SK-N-SH (cell line): ENCODE results near the gene PSMG3. TPM values are rescaled to one million over a fixed set of nuclear protein-coding genes. Genes with fewer than 3 reads are reported as not detected.

Source experiments
- CTCF ChIA-PET: fragments of 300-600, 350-600 bp; formaldehyde crosslinking; extraction: SDS; loops from one replicate; lab custom pipeline; 2021; lab: Yijun Ruan, JAX
- POLR2A ChIA-PET: fragments of 350-600 bp; sonication (Branson Sonifier 250); formaldehyde crosslinking; extraction: SDS; loops from one replicate; lab custom pipeline; 2020; ENCODE audit warnings: antibody characterized with exemption, inconsistent platforms; lab: Yijun Ruan, JAX
- DNase-seq: peaks from one replicate; pipeline ENCODE4 v3.0.0; 2012
- H2AFZ ChIP-seq: fragments of 200-600 bp; sonication (generic); 2 replicates; pipeline ENCODE4 v1.8.1; 2016; ENCODE audit warnings: antibody characterized with exemption, mild to moderate bottlenecking, low read depth
- H3F3A ChIP-seq: fragments of 200-600 bp; sonication (generic); replicated peaks from 2 replicates; pipeline ENCODE3; 2016; ENCODE audit warnings: antibody characterized with exemption, mild to moderate bottlenecking; ENCODE audit not compliant: insufficient read depth
- H3K27ac ChIP-seq, 2 experiments: fragments of 200-500 bp in 1 of 2; fragments of 200-600 bp in 1 of 2; sonication (Bioruptor generic) in 1 of 2; sonication (generic), shearing (Covaris generic) in 1 of 2; 2 replicates each; pipeline versions ENCODE4 v1.5.1 to v1.6.1; 2014 to 2016; ENCODE audit warnings: low read depth in 2 of 2, inconsistent platforms in 1 of 2, low read length in 1 of 2, mild to moderate bottlenecking in 1 of 2, mixed read lengths in 1 of 2
- H3K27me3 ChIP-seq: fragments of 200-600 bp; sonication (generic), shearing (Covaris generic); 2 replicates; pipeline ENCODE4 v1.6.1; 2016; ENCODE audit warnings: mixed run types; ENCODE audit not compliant: insufficient read depth
- H3K36me3 ChIP-seq, 2 experiments: fragments of 200-500 bp in 1 of 2; fragments of 200-600 bp in 1 of 2; sonication (Bioruptor generic) in 1 of 2; sonication (generic) in 1 of 2; replicated peaks in 1 of 2; 2 replicates each; pipeline versions ENCODE3 to v1.5.1; 2014 to 2016; ENCODE audit warnings: low read length in 1 of 2, mild to moderate bottlenecking in 1 of 2; ENCODE audit not compliant: insufficient read depth in 2 of 2, control insufficient read depth in 1 of 2
- H3K4me1 ChIP-seq, 2 experiments: fragments of 200-500 bp in 1 of 2; fragments of 200-600 bp in 1 of 2; sonication (Bioruptor generic) in 1 of 2; sonication (generic), shearing (Covaris generic) in 1 of 2; 2 replicates each; pipeline versions ENCODE4 v1.5.1 to v1.6.1; 2014 to 2016; ENCODE audit warnings: low read depth in 1 of 2, low read length in 1 of 2, mixed run types in 1 of 2; ENCODE audit not compliant: insufficient read depth in 2 of 2, control insufficient read depth in 1 of 2
- H3K4me2 ChIP-seq: fragments of 200-600 bp; sonication (generic), shearing (Covaris generic); 2 replicates; pipeline ENCODE4 v1.6.1; 2017; ENCODE audit warnings: mixed run types
- H3K4me3 ChIP-seq, 2 experiments: fragments of 200-500 bp in 1 of 2; fragments of 200-600 bp in 1 of 2; sonication (Bioruptor generic) in 1 of 2; sonication (generic), shearing (Covaris generic) in 1 of 2; 2 replicates each; pipeline versions ENCODE4 v1.5.1 to v1.8.1; 2014 to 2016; ENCODE audit warnings: low read depth in 2 of 2, inconsistent platforms in 1 of 2, low read length in 1 of 2, mild to moderate bottlenecking in 1 of 2, mixed read lengths in 1 of 2, moderate library complexity in 1 of 2
- H3K79me2 ChIP-seq: fragments of 200-600 bp; sonication (generic); 2 replicates; pipeline ENCODE4 v1.8.1; 2017; ENCODE audit warnings: mild to moderate bottlenecking; ENCODE audit not compliant: insufficient read depth
- H3K9ac ChIP-seq: fragments of 200-600 bp; sonication (generic); 2 replicates; pipeline ENCODE4 v1.6.1; 2017; ENCODE audit warnings: mixed run types
- H3K9me2 ChIP-seq: fragments of 200-600 bp; sonication (generic); 2 replicates; pipeline ENCODE4 v1.6.1; 2017; ENCODE audit warnings: mixed run types
- H3K9me3 ChIP-seq: fragments of 200-600 bp; sonication (generic); 2 replicates; pipeline ENCODE4 v1.6.1; 2017; ENCODE audit warnings: mixed run types, mild to moderate bottlenecking, moderate library complexity
- H4K20me1 ChIP-seq: fragments of 200-600 bp; sonication (generic); 2 replicates; pipeline ENCODE4 v1.6.1; 2017; ENCODE audit warnings: mild to moderate bottlenecking, mixed run types; ENCODE audit not compliant: insufficient read depth
- CHD2 ChIP-seq: fragments of 150-350 bp; IDR thresholded peaks from 2 replicates; pipeline ENCODE4 v1.6.1; 2018; ENCODE audit warnings: low read length; ENCODE audit not compliant: partially characterized antibody
- CTCF ChIP-seq: fragments of 200-600 bp; sonication (generic); IDR thresholded peaks from 2 replicates; pipeline ENCODE4 v1.6.1; 2017; ENCODE audit warnings: antibody characterized with exemption, mild to moderate bottlenecking, moderate library complexity
- ELF1 ChIP-seq: IDR thresholded peaks from 2 replicates; pipeline ENCODE4 v1.4.0; 2012
- EP300 ChIP-seq, 2 experiments: IDR thresholded peaks; 2 replicates each; pipeline versions ENCODE4 v1.4.0 to v1.6.1; 2012; ENCODE audit warnings: borderline replicate concordance in 1 of 2, low read depth in 1 of 2, low read length in 1 of 2
- EZH2phosphoT487 ChIP-seq: fragments of 200-600 bp; sonication (generic); IDR thresholded peaks from 2 replicates; pipeline ENCODE4 v1.6.1; 2017; ENCODE audit warnings: low read depth, mixed run types, mild to moderate bottlenecking, antibody characterized with exemption, moderate library complexity, borderline replicate concordance
- FOXJ3 ChIP-seq: sonication (generic); formaldehyde crosslinking; IDR thresholded peaks from 2 replicates; pipeline ENCODE4 v1.5.1; 2020; ENCODE audit warnings: mild to moderate bottlenecking, missing genetic modification reagents
- FOXM1 ChIP-seq: IDR thresholded peaks from 2 replicates; pipeline ENCODE4 v1.4.0; 2012; ENCODE audit warnings: low read depth, mild to moderate bottlenecking
- GABPA ChIP-seq: IDR thresholded peaks from 2 replicates; pipeline ENCODE4 v1.4.0; 2012; ENCODE audit warnings: low read depth, mild to moderate bottlenecking
- GATA2 ChIP-seq: sonication (generic); formaldehyde crosslinking; IDR thresholded peaks from 2 replicates; pipeline ENCODE4 v1.5.0; 2020; ENCODE audit warnings: mild to moderate bottlenecking, missing genetic modification reagents
- JUND ChIP-seq: IDR thresholded peaks from 2 replicates; pipeline ENCODE4 v1.4.0; 2012
- MEF2A ChIP-seq: IDR thresholded peaks from 2 replicates; pipeline ENCODE4 v1.4.0; 2012; ENCODE audit warnings: low read depth, borderline replicate concordance
- MXI1 ChIP-seq: IDR thresholded peaks from 2 replicates; pipeline ENCODE4 v1.6.1; 2012; ENCODE audit warnings: mild to moderate bottlenecking, low read depth, low read length, improper control_type of control experiment
- NRF1 ChIP-seq: IDR thresholded peaks from 2 replicates; pipeline ENCODE4 v1.6.1; 2012; ENCODE audit warnings: low read depth, mild to moderate bottlenecking, low read length
- POLR2AphosphoS5 ChIP-seq: IDR thresholded peaks from 2 replicates; pipeline ENCODE4 v1.6.1; 2012; ENCODE audit warnings: low read depth, low read length
- RAD21 ChIP-seq: IDR thresholded peaks from 2 replicates; pipeline ENCODE4 v1.6.1; 2012; ENCODE audit warnings: mild to moderate bottlenecking, low read length
- RCOR1 ChIP-seq: fragments of 150-350 bp; IDR thresholded peaks from 2 replicates; pipeline ENCODE4 v1.6.1; 2017; ENCODE audit warnings: antibody characterized with exemption, low read length
- REST ChIP-seq: IDR thresholded peaks from 2 replicates; pipeline ENCODE4 v1.6.1; 2012; ENCODE audit warnings: mild to moderate bottlenecking, low read depth, low read length, moderate library complexity
- RFX5 ChIP-seq: IDR thresholded peaks from 2 replicates; pipeline ENCODE4 v1.6.1; 2012; ENCODE audit warnings: mild to moderate bottlenecking, improper control_type of control experiment, low read length
- RXRA ChIP-seq: IDR thresholded peaks from 2 replicates; pipeline ENCODE4 v1.4.0; 2012; ENCODE audit warnings: low read depth, mild to moderate bottlenecking, borderline replicate concordance
- TCF12 ChIP-seq: IDR thresholded peaks from 2 replicates; pipeline ENCODE4 v1.4.0; 2012
- YY1 ChIP-seq: IDR thresholded peaks from 2 replicates; pipeline ENCODE4 v1.4.0; 2012; ENCODE audit warnings: low read depth, mild to moderate bottlenecking
- ZBTB33 ChIP-seq: IDR thresholded peaks from 2 replicates; pipeline ENCODE4 v1.4.0; 2012; ENCODE audit warnings: low read depth, borderline replicate concordance
- WGBS: methylation state at CpG from one replicate; pipeline ENCODE4 v1.1.6; 2017; ENCODE audit warnings: low lambda C conversion rate; 5-methylcytosine and 5-hydroxymethylcytosine counted together
- polyA plus RNA-seq, 3 experiments: library from polyadenylated mRNA; depleted of rRNA; stranded (reverse); fragments of >200 nt; gene quantifications; 2 replicates each; pipeline ENCODE4 v1.2.3, GENCODE V29; 2012
- TF ChIP-seq, protein P1 (sequence below): IDR thresholded peaks from 2 replicates; pipeline ENCODE4 v1.4.0; 2012; ENCODE audit warnings: low read depth, borderline replicate concordance
- TF ChIP-seq, protein P2 (sequence below): fragments of 150-350 bp; IDR thresholded peaks from 2 replicates; pipeline ENCODE4 v1.6.1; 2017; ENCODE audit warnings: antibody characterized with exemption, low read length, low read depth, borderline replicate concordance

PSMG3 gene
- polyA plus RNA-seq, 1 of the 3 experiments (the other 2 are of a cell fraction): 109 TPM

GRCh38 chr7:1555046-1555812 lies 14.6 kb downstream of the PSMG3 start:
- Histone ChIP-seq H3K4me1 (peaks cover 14% of the 10 kb centered on the region in 2 experiments; a peak in 3 of 4 replicates), H3F3A (peaks cover 12% of the 10 kb centered on the region), H3K9me2 (no peaks in the 10 kb centered on the region), H4K20me1 (no peaks in the 10 kb centered on the region), H3K36me3 (no peaks in the 10 kb centered on the region), H2AFZ (peak overlapping the region; percentile 79), H3K27me3 (no peaks in the 10 kb centered on the region), H3K4me2 (peak overlapping the region; percentile 48; the same call in 1 of the 2 replicates), H3K4me3 (no peak overlapping the region), H3K27ac (peak overlapping the region in 1 of 2 experiments; percentile 16; a peak in 1 of 4 replicates), H3K79me2 (no peaks in the 10 kb centered on the region), H3K9ac (peak overlapping the region; percentile 51; the same call in 1 of the 2 replicates), H3K9me3 (no peaks in the 10 kb centered on the region)
- DNase-seq: peak; percentile 74
- POLR2A ChIA-PET: interaction anchor here (0.6 kb wide), 1 partner anchor 842 kb away, joined by 3 read pairs; no protein-coding TSS in a partner anchor
- CTCF ChIA-PET: interaction anchor here (1.0 to 3.4 kb wide), 14 partner anchors 12 to 675 kb away, joined by 3 to 24 read pairs (median 4); no protein-coding TSS in a partner anchor
- 48% methylated on average over 19 of the region's 35 CpGs for WGBS
- TF ChIP-seq GATA2 (no peak), EP300 (IDR thresholded peaks at IDR 0.05; ENCODE audit: borderline replicate concordance in 1 of 2, low read depth in 1 of 2, low read length in 1 of 2) (peak in 1 of 2 experiments; percentile 82; a peak in 1 of 4 replicates), RFX5 (no peak), FOXJ3 (CRISPR knock-in tag) (no peak), YY1 (no peak), CHD2 (no peak), JUND (no peak; the same call in 1 of the 2 replicates), TCF12 (peak; percentile 98), ZBTB33 (no peak), RXRA (no peak; the same call in 1 of the 2 replicates), RCOR1 (no peak), EZH2phosphoT487 (no peak), MEF2A (no peak), FOXM1 (no peak; the same call in 1 of the 2 replicates), REST (no peak), NRF1 (no peak), POLR2AphosphoS5 (peak; percentile 35; the same call in 1 of the 2 replicates), CTCF (no peak), MXI1 (no peak), RAD21 (no peak), ELF1 (no peak), GABPA (no peak)
- TF ChIP-seq, protein P1, sequence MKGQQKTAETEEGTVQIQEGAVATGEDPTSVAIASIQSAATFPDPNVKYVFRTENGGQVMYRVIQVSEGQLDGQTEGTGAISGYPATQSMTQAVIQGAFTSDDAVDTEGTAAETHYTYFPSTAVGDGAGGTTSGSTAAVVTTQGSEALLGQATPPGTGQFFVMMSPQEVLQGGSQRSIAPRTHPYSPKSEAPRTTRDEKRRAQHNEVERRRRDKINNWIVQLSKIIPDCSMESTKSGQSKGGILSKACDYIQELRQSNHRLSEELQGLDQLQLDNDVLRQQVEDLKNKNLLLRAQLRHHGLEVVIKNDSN: no peak
- TF ChIP-seq, protein P2, sequence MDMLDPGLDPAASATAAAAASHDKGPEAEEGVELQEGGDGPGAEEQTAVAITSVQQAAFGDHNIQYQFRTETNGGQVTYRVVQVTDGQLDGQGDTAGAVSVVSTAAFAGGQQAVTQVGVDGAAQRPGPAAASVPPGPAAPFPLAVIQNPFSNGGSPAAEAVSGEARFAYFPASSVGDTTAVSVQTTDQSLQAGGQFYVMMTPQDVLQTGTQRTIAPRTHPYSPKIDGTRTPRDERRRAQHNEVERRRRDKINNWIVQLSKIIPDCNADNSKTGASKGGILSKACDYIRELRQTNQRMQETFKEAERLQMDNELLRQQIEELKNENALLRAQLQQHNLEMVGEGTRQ: no peak
